H1 (cell line): ENCODE measurements around the gene CACNB4. TPM values are rescaled to one million over a fixed set of nuclear protein-coding genes. Genes with fewer than 3 reads are reported as not detected.

Experiments
- CTCF ChIA-PET: fragments of 300-600 bp; sonication (Branson Sonifier 250); formaldehyde crosslinking; loops from one replicate; lab custom pipeline; 2021; ENCODE audit not compliant: partially characterized antibody; lab: Charles Lee
- POLR2A ChIA-PET: fragments of 300-600 bp; sonication (Branson Sonifier 250); formaldehyde crosslinking; loops from one replicate; lab custom pipeline; 2021; ENCODE audit warnings: inconsistent platforms; ENCODE audit not compliant: partially characterized antibody; lab: Charles Lee
- DNase-seq, 2 experiments: peaks; one replicate each; pipeline versions ENCODE4 v3.0.0 to v3.0.0-alpha.2; 2010 to 2022; ENCODE audit warnings: low spot score in 2 of 2, low read depth in 1 of 2, mixed read lengths in 1 of 2
- FAIRE-seq: peaks from 2 replicates; lab custom pipeline; 2011; peaks lifted over from hg19 to GRCh38; lab: Jason Lieb, UNC
- H2AFZ ChIP-seq: 2 replicates; pipeline ENCODE4 v1.8.1; 2012; ENCODE audit warnings: low read length, inconsistent platforms
- H2AK5ac ChIP-seq: 2 replicates; pipeline ENCODE4 v1.6.1; 2013; ENCODE audit warnings: low read depth, low read length
- H2BK120ac ChIP-seq: replicated peaks from 2 replicates; pipeline ENCODE3; 2013; ENCODE audit warnings: low read depth, low read length, inconsistent platforms
- H2BK12ac ChIP-seq: 2 replicates; pipeline ENCODE4 v1.6.1; 2013; ENCODE audit warnings: low read depth, low read length
- H2BK15ac ChIP-seq: 2 replicates; pipeline ENCODE4 v1.6.1; 2013; ENCODE audit warnings: low read length
- H2BK20ac ChIP-seq: 2 replicates; pipeline ENCODE4 v1.6.1; 2013; ENCODE audit warnings: low read length
- H2BK5ac ChIP-seq: 2 replicates; pipeline ENCODE4 v1.6.1; 2013; ENCODE audit warnings: low read depth, low read length
- H3K14ac ChIP-seq: 2 replicates; pipeline ENCODE4 v1.6.1; 2013; ENCODE audit warnings: inconsistent platforms; ENCODE audit not compliant: insufficient read length
- H3K18ac ChIP-seq: 2 replicates; pipeline ENCODE4 v1.6.1; 2013; ENCODE audit warnings: low read length; ENCODE audit errors: extremely low read depth
- H3K23ac ChIP-seq: 2 replicates; pipeline ENCODE4 v1.6.1; 2013; ENCODE audit warnings: inconsistent platforms; ENCODE audit not compliant: insufficient read length
- H3K23me2 ChIP-seq: 2 replicates; pipeline ENCODE4 v1.6.1; 2013; ENCODE audit warnings: low read depth, low read length
- H3K27ac ChIP-seq: 2 replicates; pipeline ENCODE4 v1.6.1; 2011; ENCODE audit warnings: low read depth, low read length, inconsistent platforms
- H3K27me3 ChIP-seq, 4 experiments: replicated peaks in 1 of 4; 1 replicate in 1 of 4; 2 replicates in 3 of 4; pipeline versions ENCODE4 v1.6.1 to v1.8.1; 2011 to 2013; ENCODE audit warnings: low read length in 3 of 4, mild to moderate bottlenecking in 3 of 4, inconsistent platforms in 2 of 4, mixed read lengths in 2 of 4, moderate library complexity in 1 of 4; ENCODE audit not compliant: control insufficient read depth in 3 of 4, insufficient read depth in 3 of 4; ENCODE audit errors: extremely low read depth in 1 of 4
- H3K36me3 ChIP-seq, 4 experiments: 2 replicates each; pipeline versions ENCODE4 v1.6.1 to v1.8.1; 2011 to 2013; ENCODE audit warnings: mild to moderate bottlenecking in 4 of 4, low read length in 3 of 4, moderate library complexity in 2 of 4, control low read depth in 1 of 4, inconsistent platforms in 1 of 4; ENCODE audit not compliant: insufficient read depth in 4 of 4, control insufficient read depth in 2 of 4
- H3K4ac ChIP-seq: replicated peaks from 2 replicates; pipeline ENCODE3; 2013; ENCODE audit warnings: low read length, low read depth, mixed read lengths, inconsistent platforms; ENCODE audit not compliant: insufficient read length
- H3K4me1 ChIP-seq, 4 experiments: replicated peaks in 1 of 4; 1 replicate in 1 of 4; 2 replicates in 3 of 4; pipeline versions ENCODE4 v1.6.1 to v1.8.1; 2011 to 2013; ENCODE audit warnings: low read length in 3 of 4, inconsistent platforms in 2 of 4, mixed read lengths in 1 of 4; ENCODE audit not compliant: insufficient read depth in 4 of 4, control insufficient read depth in 3 of 4
- H3K4me2 ChIP-seq, 2 experiments: 2 replicates each; pipeline versions ENCODE4 v1.6.1 to v1.8.1; 2011 to 2013; ENCODE audit warnings: low read depth in 2 of 2, low read length in 2 of 2, control low read depth in 1 of 2, inconsistent platforms in 1 of 2, mild to moderate bottlenecking in 1 of 2; ENCODE audit not compliant: insufficient read depth in 1 of 2
- H3K4me3 ChIP-seq, 4 experiments: fragments of 200-600, 300-600 bp in 1 of 4; sonication (generic), shearing (Covaris generic), sonication (Bioruptor Twin) in 1 of 4; 2 replicates each; pipeline versions ENCODE4 v1.5.1 to v1.8.1; 2011 to 2016; ENCODE audit warnings: low read length in 4 of 4, low read depth in 3 of 4, control low read depth in 2 of 4, inconsistent platforms in 2 of 4, mild to moderate bottlenecking in 2 of 4, mixed read lengths in 1 of 4, moderate library complexity in 1 of 4; ENCODE audit not compliant: insufficient read depth in 2 of 4; ENCODE audit errors: extremely low read depth in 1 of 4
- H3K56ac ChIP-seq: replicated peaks from 2 replicates; pipeline ENCODE3; 2013; ENCODE audit warnings: low read depth, mild to moderate bottlenecking, mixed read lengths, low read length, inconsistent platforms; ENCODE audit not compliant: insufficient read length
- H3K79me1 ChIP-seq: 2 replicates; pipeline ENCODE4 v1.6.1; 2013; ENCODE audit warnings: low read depth, low read length, control low read depth
- H3K79me2 ChIP-seq, 2 experiments: 2 replicates each; pipeline versions ENCODE4 v1.6.1 to v1.8.1; 2012 to 2013; ENCODE audit warnings: low read length in 2 of 2, mild to moderate bottlenecking in 2 of 2, inconsistent platforms in 1 of 2; ENCODE audit not compliant: insufficient read depth in 2 of 2, control insufficient read depth in 1 of 2
- H3K9ac ChIP-seq, 4 experiments: replicated peaks in 1 of 4; 1 replicate in 1 of 4; 2 replicates in 3 of 4; pipeline versions ENCODE4 v1.6.1 to v1.8.1; 2011 to 2013; ENCODE audit warnings: low read depth in 3 of 4, low read length in 3 of 4, control low read depth in 2 of 4, mild to moderate bottlenecking in 2 of 4, moderate library complexity in 2 of 4, inconsistent platforms in 1 of 4; ENCODE audit errors: extremely low read depth in 1 of 4
- H3K9me3 ChIP-seq, 2 experiments: 2 replicates each; pipeline versions ENCODE4 v1.6.1 to v1.8.1; 2012 to 2013; ENCODE audit warnings: mild to moderate bottlenecking in 2 of 2, moderate library complexity in 2 of 2, control low read depth in 1 of 2, inconsistent platforms in 1 of 2, low read depth in 1 of 2, low read length in 1 of 2, mixed read lengths in 1 of 2; ENCODE audit not compliant: insufficient read depth in 2 of 2
- H4K20me1 ChIP-seq, 2 experiments: replicated peaks in 1 of 2; 2 replicates each; pipeline versions ENCODE3 to v1.8.1; 2011 to 2013; ENCODE audit warnings: inconsistent platforms in 2 of 2, low read length in 2 of 2, mild to moderate bottlenecking in 1 of 2; ENCODE audit not compliant: insufficient read depth in 2 of 2, control insufficient read depth in 1 of 2
- H4K5ac ChIP-seq: 2 replicates; pipeline ENCODE4 v1.6.1; 2013; ENCODE audit warnings: low read length, low read depth, mixed read lengths, inconsistent platforms; ENCODE audit not compliant: insufficient read length
- H4K8ac ChIP-seq: 2 replicates; pipeline ENCODE4 v1.8.0; 2013; ENCODE audit warnings: mild to moderate bottlenecking, moderate library complexity, low read length, inconsistent platforms; ENCODE audit not compliant: insufficient read depth; ENCODE audit errors: extremely low read depth
- H4K91ac ChIP-seq: replicated peaks from 2 replicates; pipeline ENCODE3; 2013; ENCODE audit warnings: low read length, mixed read lengths, inconsistent platforms; ENCODE audit not compliant: insufficient read length
- CTCF ChIP-seq, 3 experiments: IDR thresholded peaks; 1 replicate in 2 of 3; 2 replicates in 1 of 3; pipeline versions ENCODE4 v1.5.1 to v1.6.1; 2011; ENCODE audit warnings: low read length in 3 of 3, mild to moderate bottlenecking in 3 of 3, inconsistent platforms in 2 of 3, low read depth in 1 of 3, moderate library complexity in 1 of 3; ENCODE audit not compliant: insufficient read depth in 1 of 3; ENCODE audit errors: control extremely low read depth in 1 of 3
- TAF7 ChIP-seq: optimal IDR thresholded peaks from 2 replicates; pipeline ENCODE3; 2011; ENCODE audit warnings: low read depth, mild to moderate bottlenecking, inconsistent platforms, low read length, moderate library complexity, borderline replicate concordance
- WGBS, 2 experiments: shearing (Covaris generic) in 1 of 2; methylation state at CpG; one replicate each; pipeline versions ENCODE4 v1.1.6 to v1.1.7; 2013 to 2015; ENCODE audit warnings: low lambda C conversion rate in 2 of 2, mixed read lengths in 2 of 2, inconsistent platforms in 1 of 2, low coverage in 1 of 2, missing lambda C conversion rate in 1 of 2; ENCODE audit not compliant: insufficient replicate concordance in 2 of 2, insufficient coverage in 1 of 2, insufficient read length in 1 of 2; ENCODE audit errors: extremely low coverage in 1 of 2, missing lambda C conversion rate in 1 of 2; 5-methylcytosine and 5-hydroxymethylcytosine counted together
- polyA plus RNA-seq, 7 experiments: library from polyadenylated mRNA; depleted of rRNA in 3 of 7; stranded (reverse) in 5 of 7; unstranded in 2 of 7; fragments of >200 nt in 5 of 7; fragments of 200-250 nt in 2 of 7; gene quantifications; 1 replicate in 5 of 7; 2 replicates in 1 of 7; 4 replicates in 1 of 7; pipeline versions ENCODE4 v1.2.1 to v1.2.3, GENCODE V29; 2011 to 2013; ENCODE audit warnings: missing spikeins in 2 of 7, mixed read lengths in 2 of 7
- total RNA-seq: library from RNA; stranded (reverse); fragmentation: NEBNext Ultra II Directional; extraction: Animal tissue kit (Norgen Biotek cat#: 25700); gene quantifications from 2 replicates; pipeline ENCODE4 v1.2.1, GENCODE V29; 2021

Gene CACNB4
- total and polyA plus RNA-seq, 2 of the 8 experiments (the other 6 are each of a cell fraction or from before 2014, with no cell fraction given), result 2.0 to 4.0 TPM

GRCh38 chr2:151844211-151844896, 254.5 kb downstream of the CACNB4 start:
- Histone ChIP-seq H3K9me3 (no peaks in the 10 kb centered on the region), H3K4me2 (no peak overlapping the region), H3K23me2 (no peaks in the 10 kb centered on the region), H2AFZ (no peak overlapping the region), H3K36me3 (no peaks in the 10 kb centered on the region), H3K23ac (no peak overlapping the region), H3K79me1 (no peaks in the 10 kb centered on the region), H4K5ac (no peak overlapping the region), H3K56ac (no peak overlapping the region), H2BK120ac (no peak overlapping the region), H3K4ac (no peak overlapping the region), H2BK20ac (no peak overlapping the region), H4K8ac (no peak overlapping the region), H4K91ac (no peak overlapping the region), H3K27me3 (no peaks in the 10 kb centered on the region), H4K20me1 (no peaks in the 10 kb centered on the region), H3K18ac (no peak overlapping the region), H3K4me3 (no peak overlapping the region), H3K4me1 (no peaks in the 10 kb centered on the region), H3K9ac (no peak overlapping the region), H3K79me2 (no peaks in the 10 kb centered on the region), H2BK5ac (no peak overlapping the region), H3K14ac (no peak overlapping the region), H3K27ac (no peak overlapping the region), H2BK15ac (no peak overlapping the region), H2AK5ac (no peak overlapping the region), H2BK12ac (no peak overlapping the region)
- ChIA-PET POLR2A (no interaction called here), CTCF (no interaction called here)
- no peak for TF ChIP-seq CTCF (IDR thresholded peaks at IDR 0.05; ENCODE audit: control extremely low read depth in 1 of 3, insufficient read depth in 1 of 3, low read depth in 1 of 3, low read length in 3 of 3)
- TF ChIP-seq TAF7, result no peak
- DNase-seq (no peak), FAIRE-seq (no peak)
- 84% methylated on average over 6 of the region's 6 CpGs; no CpG with 5 or more reads in 1 of the 2 experiments for WGBS, 2 experiments
